Ectodermal cell (in vitro differentiated cells): ENCODE data around the gene PCBP2.

Experiments
- H3K27ac ChIP-seq: 2 replicates; pipeline ENCODE4 v1.7.0; 2013; ENCODE audit warnings: mild to moderate bottlenecking, low read depth, low read length; ENCODE audit not compliant: insufficient read depth, poor library complexity, severe bottlenecking
- H3K27me3 ChIP-seq: 2 replicates; pipeline ENCODE4 v1.7.0; 2013; ENCODE audit warnings: mild to moderate bottlenecking, low read length; ENCODE audit not compliant: insufficient read depth, control insufficient read depth, poor library complexity, severe bottlenecking
- H3K36me3 ChIP-seq: one replicate; pipeline ENCODE4 v1.7.0; 2013; ENCODE audit warnings: low read length; ENCODE audit not compliant: control insufficient read depth, insufficient read depth
- H3K4me1 ChIP-seq: one replicate; pipeline ENCODE4 v1.7.0; 2013; ENCODE audit warnings: low read length; ENCODE audit not compliant: control insufficient read depth, insufficient read depth
- H3K4me3 ChIP-seq: 2 replicates; pipeline ENCODE4 v1.7.0; 2013; ENCODE audit warnings: low read depth, low read length, control low read depth; ENCODE audit not compliant: insufficient read depth
- H3K9me3 ChIP-seq: 2 replicates; pipeline ENCODE4 v1.7.0; 2013; ENCODE audit warnings: mild to moderate bottlenecking, low read length, moderate library complexity; ENCODE audit not compliant: control insufficient read depth
- WGBS, 2 experiments: methylation state at CpG; one replicate each; pipeline ENCODE4 v1.1.7; 2013; ENCODE audit warnings: missing lambda C conversion rate in 2 of 2; 5-methylcytosine and 5-hydroxymethylcytosine counted together

Gene PCBP2

DNA sequence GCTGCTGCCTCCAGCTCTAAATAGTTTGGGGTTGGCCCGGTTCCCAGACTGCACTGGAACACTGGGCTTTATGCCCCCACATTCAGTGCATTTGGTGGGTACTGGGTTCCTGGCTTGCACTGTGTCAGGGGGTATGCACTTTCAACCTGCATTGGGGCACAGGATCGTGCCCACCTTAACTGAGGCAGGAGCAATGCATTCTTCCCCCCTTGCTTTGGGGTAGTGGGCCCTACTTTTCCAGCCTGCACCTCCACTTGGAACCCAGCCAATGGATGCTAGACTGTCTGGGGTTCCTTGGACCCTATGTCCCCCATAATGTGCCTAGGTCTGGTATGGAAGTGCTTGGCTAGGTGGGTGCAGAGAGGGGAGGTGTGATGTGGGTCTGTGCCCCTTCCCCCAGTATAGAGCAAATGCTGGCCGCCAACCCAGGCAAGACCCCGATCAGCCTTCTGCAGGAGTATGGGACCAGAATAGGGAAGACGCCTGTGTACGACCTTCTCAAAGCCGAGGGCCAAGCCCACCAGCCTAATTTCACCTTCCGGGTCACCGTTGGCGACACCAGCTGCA lies 49.8 kb downstream of the PCBP2 start:
- WGBS, 2 experiments, result 82 to 83% methylated on average over 10 of the region's 10 CpGs
- Histone ChIP-seq H3K27me3 (no peaks in the 10 kb centered on the region), H3K4me3 (peak overlapping the region; percentile 77), H3K27ac (peak overlapping the region; percentile 99), H3K9me3 (no peaks in the 10 kb centered on the region), H3K4me1 (peaks cover 21% of the 10 kb centered on the region), H3K36me3 (peaks cover 14% of the 10 kb centered on the region)

DNA sequence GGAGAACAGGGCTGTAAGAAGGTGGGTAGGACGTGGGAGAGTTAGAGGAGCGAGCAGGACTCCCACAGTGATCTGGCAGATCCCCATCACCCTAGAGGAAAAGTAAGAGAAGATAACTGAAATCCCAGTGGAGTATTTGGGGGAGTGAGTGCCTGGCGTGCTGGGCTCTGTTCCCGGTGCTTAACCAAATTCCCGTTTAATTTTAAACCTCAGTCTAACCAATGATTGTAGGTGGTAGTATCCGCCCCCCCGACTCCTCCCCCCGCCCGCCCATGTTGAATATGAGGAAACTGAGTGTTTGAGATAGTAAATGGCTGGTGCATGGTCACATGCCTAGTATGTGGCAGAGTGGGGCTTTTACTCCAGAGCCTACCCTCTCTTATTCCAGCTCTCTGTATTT lies 50.4 kb downstream of the PCBP2 start:
- Histone ChIP-seq H3K4me1 (peaks cover 16% of the 10 kb centered on the region), H3K4me3 (peak overlapping the region; percentile 77), H3K27me3 (no peaks in the 10 kb centered on the region), H3K36me3 (peaks cover 14% of the 10 kb centered on the region), H3K9me3 (no peaks in the 10 kb centered on the region), H3K27ac (no peak overlapping the region)
- 95% methylated on average over 9 of the region's 9 CpGs for WGBS, 2 experiments

DNA sequence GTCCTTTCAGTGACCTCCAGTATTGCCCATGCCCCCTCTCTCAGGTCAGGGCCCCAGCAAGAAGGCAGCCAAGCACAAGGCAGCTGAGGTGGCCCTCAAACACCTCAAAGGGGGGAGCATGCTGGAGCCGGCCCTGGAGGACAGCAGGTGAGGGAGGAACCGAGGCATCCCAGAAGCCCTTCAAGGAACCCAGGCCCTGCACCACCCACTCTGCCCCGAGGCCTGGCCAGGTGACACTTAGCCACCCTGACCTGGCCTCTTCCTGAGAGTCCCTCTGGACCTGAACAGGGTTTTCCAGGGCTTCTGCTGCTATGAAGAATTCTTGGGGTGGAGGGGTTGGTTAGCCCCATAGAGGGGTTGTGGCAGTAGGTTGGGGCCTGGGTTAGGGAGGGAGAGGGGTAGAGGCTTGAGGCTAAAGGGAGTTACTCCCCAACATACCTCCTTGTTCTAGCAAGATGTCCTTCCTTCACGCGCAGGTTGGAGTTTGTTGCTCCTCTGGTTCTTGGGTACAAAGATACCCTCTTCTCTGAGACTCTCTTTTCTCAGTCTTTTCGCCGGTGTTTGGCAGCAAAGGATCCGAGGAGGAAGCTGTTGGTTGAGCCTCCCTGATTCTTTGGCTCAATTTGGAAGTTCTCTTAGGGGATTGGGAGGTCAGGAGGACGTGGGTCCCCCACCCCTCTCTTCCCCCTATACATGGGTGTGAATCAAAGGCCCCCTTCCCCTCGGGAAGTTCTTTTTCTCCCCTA lies 51.3 kb downstream of the PCBP2 start:
- Histone ChIP-seq H3K27ac (no peak overlapping the region), H3K27me3 (no peaks in the 10 kb centered on the region), H3K9me3 (no peaks in the 10 kb centered on the region), H3K36me3 (peaks cover 14% of the 10 kb centered on the region), H3K4me3 (no peak overlapping the region), H3K4me1 (peaks cover 14% of the 10 kb centered on the region)
- 88 to 91% methylated on average over 10 of the region's 10 CpGs for WGBS, 2 experiments

DNA sequence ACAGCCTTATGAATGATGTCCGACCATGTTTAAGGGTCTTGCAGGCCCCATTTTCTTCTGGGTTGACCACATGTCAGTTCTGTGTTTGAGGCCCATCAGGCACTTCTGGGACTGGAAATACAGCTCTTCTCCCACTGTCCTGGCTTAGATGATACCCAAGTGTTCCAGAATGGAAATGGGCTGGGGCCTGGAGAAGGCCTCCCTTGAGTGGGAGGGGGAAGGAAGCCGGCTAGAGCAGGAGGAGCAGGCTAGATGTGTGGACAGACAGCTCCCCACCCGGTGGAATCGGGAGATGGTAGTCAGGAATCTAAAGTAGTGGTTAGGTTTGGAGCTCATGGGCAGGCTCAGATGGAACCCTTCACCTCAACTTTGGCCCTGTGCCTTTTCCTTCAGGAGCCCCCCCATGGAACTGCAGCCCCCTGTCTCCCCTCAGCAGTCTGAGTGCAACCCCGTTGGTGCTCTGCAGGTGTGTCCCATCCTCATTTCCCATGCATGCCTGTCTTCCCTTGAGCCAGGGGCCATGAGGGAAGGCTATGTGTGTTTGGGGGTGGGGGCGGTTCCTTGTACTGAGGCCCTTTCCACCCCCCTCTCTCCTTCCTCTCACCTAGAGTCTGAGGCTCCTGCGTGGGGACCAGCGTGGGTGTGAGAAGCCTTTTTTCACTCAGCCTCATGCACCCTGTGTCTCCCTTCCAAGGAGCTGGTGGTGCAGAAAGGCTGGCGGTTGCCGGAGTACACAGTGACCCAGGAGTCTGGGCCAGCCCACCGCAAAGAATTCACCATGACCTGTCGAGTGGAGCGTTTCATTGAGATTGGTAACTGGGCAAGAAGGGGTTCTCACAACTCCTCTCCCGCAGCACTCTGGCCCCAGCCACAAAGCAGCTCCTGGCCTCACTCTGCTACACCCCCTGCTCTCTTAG lies 52.4 kb downstream of the PCBP2 start:
- peaks cover 14% of the 10 kb centered on the region for H3K36me3 ChIP-seq
- H3K4me3 ChIP-seq, result no peak overlapping the region
- H3K27me3 ChIP-seq, result no peaks in the 10 kb centered on the region
- no peaks in the 10 kb centered on the region for H3K9me3 ChIP-seq
- H3K27ac ChIP-seq, result no peak overlapping the region
- H3K4me1 ChIP-seq, result peaks cover 8% of the 10 kb centered on the region
- WGBS, 2 experiments, result 92 to 94% methylated on average over 13 to 14 of the region's 14 CpGs

DNA sequence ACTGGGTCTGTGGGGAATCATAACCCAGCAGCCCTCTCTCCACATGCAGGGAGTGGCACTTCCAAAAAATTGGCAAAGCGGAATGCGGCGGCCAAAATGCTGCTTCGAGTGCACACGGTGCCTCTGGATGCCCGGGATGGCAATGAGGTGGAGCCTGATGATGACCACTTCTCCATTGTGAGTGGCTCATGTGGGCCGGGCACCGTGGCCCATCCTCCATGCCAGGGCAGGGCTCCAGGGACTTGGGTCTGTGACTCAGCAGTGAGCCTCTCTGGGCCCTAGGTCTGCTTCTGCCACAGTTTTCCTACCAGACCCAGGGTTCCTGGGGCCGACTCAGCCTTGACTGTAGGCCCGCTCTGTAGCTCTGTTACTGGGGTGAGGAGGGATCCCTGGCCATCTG lies 53.2 kb downstream of the PCBP2 start:
- peaks cover 14% of the 10 kb centered on the region for H3K36me3 ChIP-seq
- WGBS, 2 experiments, result 95 to 96% methylated on average over 10 of the region's 10 CpGs
- no peak overlapping the region for H3K27ac ChIP-seq

DNA sequence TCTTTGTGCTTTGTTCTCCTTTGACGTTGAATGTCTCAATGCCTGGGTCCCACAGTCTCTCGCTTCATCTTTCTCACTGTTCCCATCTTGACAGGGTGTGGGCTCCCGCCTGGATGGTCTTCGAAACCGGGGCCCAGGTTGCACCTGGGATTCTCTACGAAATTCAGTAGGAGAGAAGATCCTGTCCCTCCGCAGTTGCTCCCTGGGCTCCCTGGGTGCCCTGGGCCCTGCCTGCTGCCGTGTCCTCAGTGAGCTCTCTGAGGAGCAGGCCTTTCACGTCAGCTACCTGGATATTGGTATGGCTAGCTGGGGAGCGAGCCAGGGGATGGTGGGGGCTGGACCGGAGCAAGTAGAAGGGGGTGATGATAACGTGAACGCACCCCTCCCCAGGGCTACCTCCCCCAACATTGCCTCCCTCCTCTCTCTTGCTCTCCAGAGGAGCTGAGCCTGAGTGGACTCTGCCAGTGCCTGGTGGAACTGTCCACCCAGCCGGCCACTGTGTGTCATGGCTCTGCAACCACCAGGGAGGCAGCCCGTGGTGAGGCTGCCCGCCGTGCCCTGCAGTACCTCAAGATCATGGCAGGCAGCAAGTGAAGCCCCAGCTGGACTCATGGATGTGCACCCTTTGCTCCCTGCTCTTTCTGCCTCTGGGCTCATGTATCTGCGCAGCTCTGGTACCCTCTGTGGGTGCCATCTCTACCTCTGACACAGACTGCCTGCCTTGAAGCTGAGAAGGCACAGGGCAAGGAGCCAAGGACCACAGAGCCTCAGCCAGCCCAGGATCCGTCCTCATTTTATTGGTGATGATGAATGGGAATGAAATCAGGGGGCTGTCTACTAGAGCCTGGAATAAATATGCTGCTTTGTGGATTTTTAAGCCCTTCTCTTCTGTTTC lies 53.9 kb downstream of the PCBP2 start:
- Histone ChIP-seq H3K36me3 (peaks cover 14% of the 10 kb centered on the region), H3K9me3 (no peaks in the 10 kb centered on the region), H3K27me3 (no peaks in the 10 kb centered on the region), H3K27ac (no peak overlapping the region), H3K4me3 (no peak overlapping the region), H3K4me1 (peaks cover 8% of the 10 kb centered on the region)
- WGBS, 2 experiments, result 95% methylated on average over 19 of the region's 19 CpGs

More for the DNA sequence above, 53.2 kb downstream of the PCBP2 start:
- H3K4me1 ChIP-seq, result peaks cover 8% of the 10 kb centered on the region
- no peaks in the 10 kb centered on the region for H3K27me3 ChIP-seq
- H3K9me3 ChIP-seq, result no peaks in the 10 kb centered on the region
- H3K4me3 ChIP-seq, result no peak overlapping the region

DNA sequence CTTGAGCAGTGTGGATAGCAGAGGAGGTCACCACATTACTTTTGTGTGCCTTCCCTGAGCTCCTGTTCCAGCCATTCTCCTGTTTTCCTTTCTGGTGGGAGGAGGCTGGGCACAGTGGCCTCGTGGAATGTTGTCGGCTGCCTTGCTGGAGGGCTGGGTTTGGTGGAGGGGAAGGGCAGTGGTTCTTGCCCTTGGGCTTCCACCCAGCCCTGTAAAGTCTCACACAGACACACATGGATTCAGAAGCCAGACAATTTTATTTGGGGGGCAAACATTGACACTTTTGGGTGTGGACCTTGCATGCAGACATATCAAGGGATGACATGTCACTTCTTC lies 54.5 kb downstream of the PCBP2 start:
- Histone ChIP-seq H3K4me1 (peaks cover 7% of the 10 kb centered on the region), H3K36me3 (peaks cover 14% of the 10 kb centered on the region), H3K4me3 (no peak overlapping the region), H3K27me3 (no peaks in the 10 kb centered on the region), H3K9me3 (no peaks in the 10 kb centered on the region), H3K27ac (no peak overlapping the region)
- WGBS, 2 experiments, result 88 to 95% methylated on average over 2 of the region's 2 CpGs

DNA sequence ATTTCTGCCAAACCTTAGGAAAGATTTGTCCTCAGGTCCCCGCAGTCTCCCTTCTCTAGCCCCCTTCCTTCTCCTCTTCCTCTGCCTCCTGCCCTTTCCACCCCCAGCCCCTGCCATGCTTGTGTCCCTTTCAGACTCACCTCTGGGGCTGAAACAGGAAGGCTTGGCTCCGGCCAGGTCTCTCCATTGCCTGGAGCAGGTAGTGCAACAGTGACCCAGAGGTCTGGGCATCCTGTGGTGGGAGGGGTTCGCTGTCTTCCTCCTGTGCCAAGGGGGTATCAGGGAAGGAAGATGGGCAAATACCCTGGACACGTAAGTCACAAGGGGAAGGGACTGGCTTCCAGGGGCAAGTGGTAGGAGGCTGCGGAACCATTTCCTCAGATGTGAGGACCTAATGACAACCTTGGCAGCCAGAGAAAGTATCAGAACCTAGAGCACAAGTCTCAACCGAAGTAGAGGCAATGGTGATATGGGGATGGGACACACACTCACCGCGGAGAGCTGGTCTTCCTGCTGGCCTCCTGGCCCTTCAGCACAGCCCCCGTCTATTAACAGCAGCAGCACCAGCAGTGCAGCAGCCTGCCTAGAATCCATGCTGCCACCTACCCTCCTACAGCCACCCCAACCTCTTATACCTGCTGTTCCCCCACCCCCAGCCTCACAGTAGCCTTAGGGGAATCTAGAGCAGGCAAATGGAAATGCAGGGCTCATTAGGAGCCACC lies 55.1 kb downstream of the PCBP2 start, which contains the start of gene NPFF:
TSS of gene NPFF (minus strand) at position 604 of the 722 bp plus-strand sequence. CDS start at position 594, 10 bp downstream.
- WGBS, 2 experiments, result 91 to 95% methylated on average over 9 of the region's 9 CpGs
- H3K27ac ChIP-seq, result no peak within 1 kb of the TSS

DNA sequence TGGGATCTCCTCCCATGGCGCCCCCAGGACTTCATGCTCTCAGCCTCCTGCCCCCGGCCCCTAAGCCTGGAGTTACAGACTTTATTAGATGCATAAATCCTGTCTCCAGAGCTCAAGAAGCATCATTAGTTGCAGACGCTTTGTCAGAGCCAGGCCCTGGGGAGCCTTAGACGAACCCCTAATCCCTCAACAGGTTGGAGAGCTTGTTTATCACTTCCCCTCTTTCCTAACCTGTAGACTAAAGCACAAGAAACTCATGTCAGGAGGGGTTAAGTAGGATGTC lies 55.6 kb downstream of the PCBP2 start:
- H3K27me3 ChIP-seq, result no peaks in the 10 kb centered on the region
- no peak overlapping the region for H3K4me3 ChIP-seq
- peaks cover 15% of the 10 kb centered on the region for H3K36me3 ChIP-seq
- H3K27ac ChIP-seq, result no peak overlapping the region
- H3K4me1 ChIP-seq, result no peaks in the 10 kb centered on the region
- H3K9me3 ChIP-seq, result no peaks in the 10 kb centered on the region
- 91 to 96% methylated on average over 4 of the region's 4 CpGs for WGBS, 2 experiments

More for the DNA sequence above, 55.1 kb downstream of the PCBP2 start, which contains the start of gene NPFF:
- no peaks in the 10 kb centered on the region for H3K9me3 ChIP-seq
- no peaks in the 10 kb centered on the region for H3K27me3 ChIP-seq
- no peak within 1 kb of the TSS for H3K4me3 ChIP-seq
- H3K36me3 ChIP-seq, result peaks cover 14% of the 10 kb centered on the region
- peaks cover 1% of the 10 kb centered on the region for H3K4me1 ChIP-seq
